ENCODE data around the gene TSHZ2. TPM values are rescaled to one million over a fixed set of nuclear protein-coding genes. Genes with fewer than 3 reads are reported as not detected.
A peak's percentile ranks its signal among the peaks of the same experiment; 100 is the strongest.

TSHZ2 gene
- total RNA-seq, 2 experiments from 2014 or later: 0.38 to 0.54 TPM

DNA sequence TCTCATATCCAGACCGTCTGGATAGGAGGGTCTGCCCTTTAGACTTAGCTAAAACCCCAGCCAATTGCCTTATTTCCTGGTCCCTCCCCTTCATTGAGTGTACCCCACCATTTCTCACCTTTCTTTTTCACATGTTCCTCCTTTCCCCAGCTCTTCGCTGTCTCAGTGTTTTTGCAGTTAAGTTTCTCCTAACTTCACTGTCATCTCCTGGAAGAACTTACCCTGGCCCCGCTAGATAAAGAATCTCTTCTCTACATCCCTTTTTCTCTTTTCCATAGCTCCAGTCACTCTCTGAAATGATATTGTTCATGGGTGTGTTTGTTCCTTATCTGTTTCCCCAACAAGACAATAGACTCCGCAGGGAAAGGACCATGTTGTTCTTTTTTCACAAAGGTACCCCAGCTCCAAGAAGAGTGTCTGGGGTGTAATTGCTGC, 208.8 kb downstream of the TSHZ2 start:
- no peak for DNase-seq
- no peak for ATAC-seq
- intact Hi-C loops (cut with micrococcal nuclease): no loop called here

DNA sequence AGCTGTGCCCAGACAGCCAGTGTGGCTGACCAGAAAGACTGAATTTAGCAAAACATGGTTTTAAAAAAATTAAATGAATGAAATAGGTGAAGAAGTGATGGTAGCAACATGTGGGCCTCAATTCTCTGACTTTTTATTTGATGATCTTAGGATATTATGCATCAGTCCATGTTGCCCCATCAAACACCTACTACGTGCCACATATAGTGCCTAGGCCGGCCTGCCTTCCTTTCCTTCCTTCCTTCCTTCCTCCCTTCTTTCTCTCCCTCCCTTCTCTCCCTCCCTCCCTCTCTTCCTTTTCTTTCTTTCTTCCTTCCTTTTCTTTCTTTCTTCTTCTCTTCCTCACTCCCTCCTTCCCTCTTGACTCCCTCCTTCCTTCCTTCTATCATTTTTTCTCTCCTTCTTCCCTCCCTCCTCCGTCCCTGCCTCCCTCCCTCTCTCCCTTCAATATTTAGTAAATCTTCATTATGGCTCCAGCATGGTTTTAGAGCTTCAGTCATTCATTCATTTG, 209.8 kb downstream of the TSHZ2 start:
- peaks cover 12% of the 10 kb centered on the region for H3K27me3 Mint-ChIP-seq

More for the DNA sequence above, 208.8 kb downstream of the TSHZ2 start:
- H3K4me3 Mint-ChIP-seq: no peak overlapping the region
- ChIA-PET POLR2A (interaction anchor here (0.8 kb wide), 2 partner anchors 8 to 232 kb away, joined by 3 to 4 read pairs; no protein-coding TSS in a partner anchor), CTCF (no interaction called here)
- no peaks in the 10 kb centered on the region for H3K36me3 Mint-ChIP-seq (ENCODE audit: low read depth)
- TF ChIP-seq, protein P1, sequence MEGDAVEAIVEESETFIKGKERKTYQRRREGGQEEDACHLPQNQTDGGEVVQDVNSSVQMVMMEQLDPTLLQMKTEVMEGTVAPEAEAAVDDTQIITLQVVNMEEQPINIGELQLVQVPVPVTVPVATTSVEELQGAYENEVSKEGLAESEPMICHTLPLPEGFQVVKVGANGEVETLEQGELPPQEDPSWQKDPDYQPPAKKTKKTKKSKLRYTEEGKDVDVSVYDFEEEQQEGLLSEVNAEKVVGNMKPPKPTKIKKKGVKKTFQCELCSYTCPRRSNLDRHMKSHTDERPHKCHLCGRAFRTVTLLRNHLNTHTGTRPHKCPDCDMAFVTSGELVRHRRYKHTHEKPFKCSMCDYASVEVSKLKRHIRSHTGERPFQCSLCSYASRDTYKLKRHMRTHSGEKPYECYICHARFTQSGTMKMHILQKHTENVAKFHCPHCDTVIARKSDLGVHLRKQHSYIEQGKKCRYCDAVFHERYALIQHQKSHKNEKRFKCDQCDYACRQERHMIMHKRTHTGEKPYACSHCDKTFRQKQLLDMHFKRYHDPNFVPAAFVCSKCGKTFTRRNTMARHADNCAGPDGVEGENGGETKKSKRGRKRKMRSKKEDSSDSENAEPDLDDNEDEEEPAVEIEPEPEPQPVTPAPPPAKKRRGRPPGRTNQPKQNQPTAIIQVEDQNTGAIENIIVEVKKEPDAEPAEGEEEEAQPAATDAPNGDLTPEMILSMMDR (IDR thresholded peaks at IDR 0.05): no peak
- no peaks in the 10 kb centered on the region for H3K4me1 Mint-ChIP-seq (ENCODE audit: low read depth)
- H3K27ac Mint-ChIP-seq: no peak overlapping the region
- H3K27me3 Mint-ChIP-seq: peaks cover 8% of the 10 kb centered on the region
- H3K9me3 Mint-ChIP-seq: no peaks in the 10 kb centered on the region

DNA sequence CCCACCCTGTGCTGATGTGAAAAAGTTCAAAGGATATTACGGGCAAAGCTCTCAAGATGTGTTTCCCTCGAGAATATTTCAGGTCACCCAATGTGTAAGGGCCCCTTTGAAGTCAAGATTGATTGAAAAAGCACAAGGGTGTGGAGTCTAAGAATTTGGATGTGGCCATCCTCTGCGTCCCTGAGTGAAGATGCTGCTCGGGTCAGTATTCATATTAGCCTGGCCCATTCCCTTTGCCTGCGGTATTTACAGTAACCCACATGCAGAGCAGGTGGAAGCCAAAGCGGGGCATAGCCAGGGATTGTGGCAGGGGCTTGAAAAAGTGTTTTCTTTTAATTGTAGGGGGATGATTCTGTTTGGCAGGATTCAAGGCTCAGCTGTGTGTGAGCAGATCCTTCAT, 211.0 kb downstream of the TSHZ2 start:
- ChIA-PET CTCF (no interaction called here), POLR2A (no interaction called here)
- intact Hi-C loops (cut with micrococcal nuclease): no loop called here
- Mint-ChIP-seq H3K36me3 (ENCODE audit: low read depth) (no peaks in the 10 kb centered on the region), H3K27me3 (peaks cover 10% of the 10 kb centered on the region), H3K4me1 (ENCODE audit: low read depth) (no peaks in the 10 kb centered on the region), H3K27ac (no peak overlapping the region), H3K4me3 (no peak overlapping the region), H3K9me3 (no peaks in the 10 kb centered on the region)
- DNase-seq (no peak), ATAC-seq (no peak)
- TF ChIP-seq, protein P1 (IDR thresholded peaks at IDR 0.05): no peak

More for the DNA sequence above, 209.8 kb downstream of the TSHZ2 start:
- Mint-ChIP-seq H3K4me1 (ENCODE audit: low read depth) (no peaks in the 10 kb centered on the region), H3K27ac (no peak overlapping the region), H3K9me3 (no peaks in the 10 kb centered on the region), H3K36me3 (ENCODE audit: low read depth) (no peaks in the 10 kb centered on the region), H3K4me3 (no peak overlapping the region)
- DNase-seq (no peak), ATAC-seq (no peak)
- TF ChIP-seq, protein P1 (IDR thresholded peaks at IDR 0.05): no peak
- POLR2A ChIA-PET: no interaction called here
- intact Hi-C loops (cut with micrococcal nuclease): no loop called here
- CTCF ChIA-PET: no interaction called here

DNA sequence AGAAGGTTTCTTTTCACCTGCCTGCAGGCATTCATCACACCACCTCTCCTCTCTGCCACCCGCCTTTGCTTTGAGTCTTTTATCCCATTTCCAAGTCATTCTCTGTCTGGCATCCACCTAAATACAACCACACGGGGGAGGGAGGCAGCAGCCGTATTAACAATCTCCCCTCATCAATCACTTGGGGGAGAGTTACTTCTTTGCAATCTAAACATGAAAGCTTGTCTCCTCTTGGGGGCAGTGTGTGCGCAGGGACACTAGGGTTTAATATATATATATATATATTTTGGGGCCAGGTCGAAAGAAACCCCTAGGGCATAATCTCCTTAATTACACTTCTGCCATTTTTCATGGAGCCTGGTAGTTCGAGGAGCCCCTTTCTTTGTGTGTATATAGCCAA, 214.5 kb downstream of the TSHZ2 start:
- TF ChIP-seq, protein P1 (IDR thresholded peaks at IDR 0.05): no peak
- Mint-ChIP-seq H3K4me1 (ENCODE audit: low read depth) (no peaks in the 10 kb centered on the region), H3K27ac (no peak overlapping the region), H3K9me3 (no peaks in the 10 kb centered on the region), H3K4me3 (no peak overlapping the region), H3K36me3 (ENCODE audit: low read depth) (no peaks in the 10 kb centered on the region), H3K27me3 (peaks cover 8% of the 10 kb centered on the region)
- intact Hi-C loops (cut with micrococcal nuclease): no loop called here
- ATAC-seq: no peak
- POLR2A ChIA-PET: no interaction called here
- CTCF ChIA-PET: interaction anchor here (1.5 to 2.5 kb wide), 2 partner anchors 11 to 49 kb away, joined by 3 to 7 read pairs; no protein-coding TSS in a partner anchor
- DNase-seq: peak; percentile 13

GRCh38 chr20:53187392-53188068, 215.4 kb downstream of the TSHZ2 start:
- H3K4me3 Mint-ChIP-seq: no peak overlapping the region
- H3K36me3 Mint-ChIP-seq (ENCODE audit: low read depth): no peaks in the 10 kb centered on the region
- ATAC-seq (no peak), DNase-seq (no peak)
- H3K9me3 Mint-ChIP-seq: no peaks in the 10 kb centered on the region
- peaks cover 8% of the 10 kb centered on the region for H3K27me3 Mint-ChIP-seq
- H3K27ac Mint-ChIP-seq: no peak overlapping the region
- H3K4me1 Mint-ChIP-seq (ENCODE audit: low read depth): no peaks in the 10 kb centered on the region
- intact Hi-C loops (cut with micrococcal nuclease): no loop called here
- ChIA-PET CTCF (interaction anchor here (1.5 to 2.5 kb wide), 3 partner anchors 10 to 875 kb away, joined by 3 to 7 read pairs (median 3); no protein-coding TSS in a partner anchor), POLR2A (no interaction called here)
- TF ChIP-seq, protein P1 (IDR thresholded peaks at IDR 0.05): no peak
